ENCODE data around the gene GIPC1.

The GIPC1 gene

GRCh38 chr19:14432791-14433553, 63.0 kb downstream of the GIPC1 start, which contains the start of gene PKN1:
TSS of gene PKN1 (plus strand) at chr19:14433306. CDS start at chr19:14433522, 216 bp downstream.
- peak; percentile 17 for DNase-seq

- no peak for DNase-seq
Measured at GRCh38 chr19:14430712-14431111, 65.2 kb downstream of the GIPC1 start.

GRCh38 chr19:14428882-14429416, 67.0 kb downstream of the GIPC1 start:
- DNase-seq, result no peak
